ENCODE measurements around the gene RAD51C. TPM values are rescaled to one million over a fixed set of nuclear protein-coding genes. Genes with fewer than 3 reads are reported as not detected.

RAD51C gene
- total RNA-seq, 1 experiment from 2014 or later, result 15.2 TPM

DNA sequence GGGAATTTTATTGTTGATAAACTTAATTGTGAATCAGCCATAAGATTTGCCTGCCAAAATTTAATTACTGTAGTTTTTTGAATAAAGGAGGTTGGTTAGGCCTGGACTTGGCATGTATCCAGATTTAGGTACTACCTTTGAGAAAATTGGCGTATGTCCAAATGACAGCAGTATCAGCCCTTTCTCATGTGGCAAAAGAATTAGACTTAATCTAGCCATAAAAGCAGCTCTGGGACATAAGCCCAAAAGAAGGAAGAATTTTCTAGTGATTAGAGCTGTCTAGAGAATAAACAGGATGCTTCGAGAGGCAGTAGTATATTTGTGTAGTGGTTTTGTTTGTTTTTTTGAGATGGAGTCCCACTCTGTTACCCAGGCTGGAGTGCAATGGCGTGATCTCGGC is 91.0 kb downstream of the RAD51C start:
- POLR2A ChIA-PET, result no interaction called here
- Mint-ChIP-seq H3K27ac (no peak overlapping the region), H3K4me1 (0 out of 2 replicates have a peak, but pooled peaks cover 3% of the 10 kb centered on the region), H3K36me3 (no peaks in the 10 kb centered on the region), H3K4me3 (no peak overlapping the region), H3K9me3 (no peaks in the 10 kb centered on the region), H3K27me3 (ENCODE audit: low read depth) (no peaks in the 10 kb centered on the region)
- no peak for DNase-seq (ENCODE audit: low spot score)
- CTCF ChIA-PET, result no interaction called here
- TF ChIP-seq, protein P1, sequence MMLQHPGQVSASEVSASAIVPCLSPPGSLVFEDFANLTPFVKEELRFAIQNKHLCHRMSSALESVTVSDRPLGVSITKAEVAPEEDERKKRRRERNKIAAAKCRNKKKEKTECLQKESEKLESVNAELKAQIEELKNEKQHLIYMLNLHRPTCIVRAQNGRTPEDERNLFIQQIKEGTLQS (CRISPR knock-in tag; conservative IDR thresholded peaks at IDR 0.05), result no peak
- TF ChIP-seq ZNF416 (CRISPR knock-in tag; IDR thresholded peaks at IDR 0.05) (no peak), FOXP1 (CRISPR knock-in tag; IDR thresholded peaks at IDR 0.05; ENCODE audit: borderline replicate concordance) (no peak), ZNF423 (CRISPR knock-in tag; IDR thresholded peaks at IDR 0.05) (no peak), EMX1 (CRISPR knock-in tag; IDR thresholded peaks at IDR 0.05) (no peak), ZNF138 (CRISPR knock-in tag; conservative IDR thresholded peaks at IDR 0.05) (no peak), JAZF1 (CRISPR knock-in tag; IDR thresholded peaks at IDR 0.05) (no peak), ZNF263 (CRISPR knock-in tag; IDR thresholded peaks at IDR 0.05; ENCODE audit: low read depth) (no peak), ZNF396 (CRISPR knock-in tag; IDR thresholded peaks at IDR 0.05; ENCODE audit: borderline replicate concordance) (no peak)
- TF ChIP-seq, protein P2, sequence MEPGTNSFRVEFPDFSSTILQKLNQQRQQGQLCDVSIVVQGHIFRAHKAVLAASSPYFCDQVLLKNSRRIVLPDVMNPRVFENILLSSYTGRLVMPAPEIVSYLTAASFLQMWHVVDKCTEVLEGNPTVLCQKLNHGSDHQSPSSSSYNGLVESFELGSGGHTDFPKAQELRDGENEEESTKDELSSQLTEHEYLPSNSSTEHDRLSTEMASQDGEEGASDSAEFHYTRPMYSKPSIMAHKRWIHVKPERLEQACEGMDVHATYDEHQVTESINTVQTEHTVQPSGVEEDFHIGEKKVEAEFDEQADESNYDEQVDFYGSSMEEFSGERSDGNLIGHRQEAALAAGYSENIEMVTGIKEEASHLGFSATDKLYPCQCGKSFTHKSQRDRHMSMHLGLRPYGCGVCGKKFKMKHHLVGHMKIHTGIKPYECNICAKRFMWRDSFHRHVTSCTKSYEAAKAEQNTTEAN (CRISPR knock-in tag; IDR thresholded peaks at IDR 0.05), result no peak
- TF ChIP-seq, protein P3, sequence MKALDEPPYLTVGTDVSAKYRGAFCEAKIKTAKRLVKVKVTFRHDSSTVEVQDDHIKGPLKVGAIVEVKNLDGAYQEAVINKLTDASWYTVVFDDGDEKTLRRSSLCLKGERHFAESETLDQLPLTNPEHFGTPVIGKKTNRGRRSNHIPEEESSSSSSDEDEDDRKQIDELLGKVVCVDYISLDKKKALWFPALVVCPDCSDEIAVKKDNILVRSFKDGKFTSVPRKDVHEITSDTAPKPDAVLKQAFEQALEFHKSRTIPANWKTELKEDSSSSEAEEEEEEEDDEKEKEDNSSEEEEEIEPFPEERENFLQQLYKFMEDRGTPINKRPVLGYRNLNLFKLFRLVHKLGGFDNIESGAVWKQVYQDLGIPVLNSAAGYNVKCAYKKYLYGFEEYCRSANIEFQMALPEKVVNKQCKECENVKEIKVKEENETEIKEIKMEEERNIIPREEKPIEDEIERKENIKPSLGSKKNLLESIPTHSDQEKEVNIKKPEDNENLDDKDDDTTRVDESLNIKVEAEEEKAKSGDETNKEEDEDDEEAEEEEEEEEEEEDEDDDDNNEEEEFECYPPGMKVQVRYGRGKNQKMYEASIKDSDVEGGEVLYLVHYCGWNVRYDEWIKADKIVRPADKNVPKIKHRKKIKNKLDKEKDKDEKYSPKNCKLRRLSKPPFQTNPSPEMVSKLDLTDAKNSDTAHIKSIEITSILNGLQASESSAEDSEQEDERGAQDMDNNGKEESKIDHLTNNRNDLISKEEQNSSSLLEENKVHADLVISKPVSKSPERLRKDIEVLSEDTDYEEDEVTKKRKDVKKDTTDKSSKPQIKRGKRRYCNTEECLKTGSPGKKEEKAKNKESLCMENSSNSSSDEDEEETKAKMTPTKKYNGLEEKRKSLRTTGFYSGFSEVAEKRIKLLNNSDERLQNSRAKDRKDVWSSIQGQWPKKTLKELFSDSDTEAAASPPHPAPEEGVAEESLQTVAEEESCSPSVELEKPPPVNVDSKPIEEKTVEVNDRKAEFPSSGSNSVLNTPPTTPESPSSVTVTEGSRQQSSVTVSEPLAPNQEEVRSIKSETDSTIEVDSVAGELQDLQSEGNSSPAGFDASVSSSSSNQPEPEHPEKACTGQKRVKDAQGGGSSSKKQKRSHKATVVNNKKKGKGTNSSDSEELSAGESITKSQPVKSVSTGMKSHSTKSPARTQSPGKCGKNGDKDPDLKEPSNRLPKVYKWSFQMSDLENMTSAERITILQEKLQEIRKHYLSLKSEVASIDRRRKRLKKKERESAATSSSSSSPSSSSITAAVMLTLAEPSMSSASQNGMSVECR (CRISPR knock-in tag; IDR thresholded peaks at IDR 0.05; ENCODE audit: borderline replicate concordance), result no peak
- TF ChIP-seq, protein P4, sequence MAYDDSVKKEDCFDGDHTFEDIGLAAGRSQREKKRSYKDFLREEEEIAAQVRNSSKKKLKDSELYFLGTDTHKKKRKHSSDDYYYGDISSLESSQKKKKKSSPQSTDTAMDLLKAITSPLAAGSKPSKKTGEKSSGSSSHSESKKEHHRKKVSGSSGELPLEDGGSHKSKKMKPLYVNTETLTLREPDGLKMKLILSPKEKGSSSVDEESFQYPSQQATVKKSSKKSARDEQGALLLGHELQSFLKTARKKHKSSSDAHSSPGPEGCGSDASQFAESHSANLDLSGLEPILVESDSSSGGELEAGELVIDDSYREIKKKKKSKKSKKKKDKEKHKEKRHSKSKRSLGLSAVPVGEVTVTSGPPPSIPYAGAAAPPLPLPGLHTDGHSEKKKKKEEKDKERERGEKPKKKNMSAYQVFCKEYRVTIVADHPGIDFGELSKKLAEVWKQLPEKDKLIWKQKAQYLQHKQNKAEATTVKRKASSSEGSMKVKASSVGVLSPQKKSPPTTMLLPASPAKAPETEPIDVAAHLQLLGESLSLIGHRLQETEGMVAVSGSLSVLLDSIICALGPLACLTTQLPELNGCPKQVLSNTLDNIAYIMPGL (CRISPR knock-in tag; IDR thresholded peaks at IDR 0.05), result no peak
- TF ChIP-seq, protein P5, sequence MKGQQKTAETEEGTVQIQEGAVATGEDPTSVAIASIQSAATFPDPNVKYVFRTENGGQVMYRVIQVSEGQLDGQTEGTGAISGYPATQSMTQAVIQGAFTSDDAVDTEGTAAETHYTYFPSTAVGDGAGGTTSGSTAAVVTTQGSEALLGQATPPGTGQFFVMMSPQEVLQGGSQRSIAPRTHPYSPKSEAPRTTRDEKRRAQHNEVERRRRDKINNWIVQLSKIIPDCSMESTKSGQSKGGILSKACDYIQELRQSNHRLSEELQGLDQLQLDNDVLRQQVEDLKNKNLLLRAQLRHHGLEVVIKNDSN (CRISPR knock-in tag; IDR thresholded peaks at IDR 0.05), result no peak
- no peak for ATAC-seq

DNA sequence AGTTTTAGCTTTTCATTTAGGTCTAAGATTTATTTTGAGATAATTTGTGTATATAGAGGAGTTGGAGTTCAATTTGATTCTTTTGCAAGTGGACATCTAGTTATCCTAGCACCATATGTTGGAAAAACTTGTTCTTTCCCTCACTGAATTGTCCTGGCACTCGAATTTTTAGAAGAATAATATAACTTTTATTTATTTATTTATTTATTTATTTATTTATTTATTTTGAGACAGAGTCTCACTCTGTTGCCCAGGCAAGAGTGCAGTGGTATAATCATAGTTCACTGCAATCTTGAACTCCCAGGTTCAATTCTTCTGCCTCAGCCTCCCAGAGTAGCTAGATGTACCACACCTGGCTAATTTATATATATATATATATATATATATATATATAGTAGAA is 92.7 kb downstream of the RAD51C start:
- CTCF ChIA-PET, result no interaction called here
- H3K36me3 Mint-ChIP-seq, result no peaks in the 10 kb centered on the region
- no peak for TF ChIP-seq NR2C2 (CRISPR knock-in tag; IDR thresholded peaks at IDR 0.05)
- TF ChIP-seq NR3C1 (CRISPR knock-in tag; conservative IDR thresholded peaks at IDR 0.05; ENCODE audit: low read depth), result no peak
- TF ChIP-seq, protein P6, sequence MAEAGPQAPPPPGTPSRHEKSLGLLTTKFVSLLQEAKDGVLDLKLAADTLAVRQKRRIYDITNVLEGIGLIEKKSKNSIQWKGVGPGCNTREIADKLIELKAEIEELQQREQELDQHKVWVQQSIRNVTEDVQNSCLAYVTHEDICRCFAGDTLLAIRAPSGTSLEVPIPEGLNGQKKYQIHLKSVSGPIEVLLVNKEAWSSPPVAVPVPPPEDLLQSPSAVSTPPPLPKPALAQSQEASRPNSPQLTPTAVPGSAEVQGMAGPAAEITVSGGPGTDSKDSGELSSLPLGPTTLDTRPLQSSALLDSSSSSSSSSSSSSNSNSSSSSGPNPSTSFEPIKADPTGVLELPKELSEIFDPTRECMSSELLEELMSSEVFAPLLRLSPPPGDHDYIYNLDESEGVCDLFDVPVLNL (CRISPR knock-in tag; IDR thresholded peaks at IDR 0.05; ENCODE audit: borderline replicate concordance, low read depth), result no peak
- TF ChIP-seq, protein P7, sequence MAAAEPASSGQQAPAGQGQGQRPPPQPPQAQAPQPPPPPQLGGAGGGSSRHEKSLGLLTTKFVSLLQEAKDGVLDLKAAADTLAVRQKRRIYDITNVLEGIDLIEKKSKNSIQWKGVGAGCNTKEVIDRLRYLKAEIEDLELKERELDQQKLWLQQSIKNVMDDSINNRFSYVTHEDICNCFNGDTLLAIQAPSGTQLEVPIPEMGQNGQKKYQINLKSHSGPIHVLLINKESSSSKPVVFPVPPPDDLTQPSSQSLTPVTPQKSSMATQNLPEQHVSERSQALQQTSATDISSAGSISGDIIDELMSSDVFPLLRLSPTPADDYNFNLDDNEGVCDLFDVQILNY (CRISPR knock-in tag; IDR thresholded peaks at IDR 0.05), result no peak
- TF ChIP-seq, protein P8, sequence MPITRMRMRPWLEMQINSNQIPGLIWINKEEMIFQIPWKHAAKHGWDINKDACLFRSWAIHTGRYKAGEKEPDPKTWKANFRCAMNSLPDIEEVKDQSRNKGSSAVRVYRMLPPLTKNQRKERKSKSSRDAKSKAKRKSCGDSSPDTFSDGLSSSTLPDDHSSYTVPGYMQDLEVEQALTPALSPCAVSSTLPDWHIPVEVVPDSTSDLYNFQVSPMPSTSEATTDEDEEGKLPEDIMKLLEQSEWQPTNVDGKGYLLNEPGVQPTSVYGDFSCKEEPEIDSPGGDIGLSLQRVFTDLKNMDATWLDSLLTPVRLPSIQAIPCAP (CRISPR knock-in tag; IDR thresholded peaks at IDR 0.05), result no peak
- TF ChIP-seq, protein P9, sequence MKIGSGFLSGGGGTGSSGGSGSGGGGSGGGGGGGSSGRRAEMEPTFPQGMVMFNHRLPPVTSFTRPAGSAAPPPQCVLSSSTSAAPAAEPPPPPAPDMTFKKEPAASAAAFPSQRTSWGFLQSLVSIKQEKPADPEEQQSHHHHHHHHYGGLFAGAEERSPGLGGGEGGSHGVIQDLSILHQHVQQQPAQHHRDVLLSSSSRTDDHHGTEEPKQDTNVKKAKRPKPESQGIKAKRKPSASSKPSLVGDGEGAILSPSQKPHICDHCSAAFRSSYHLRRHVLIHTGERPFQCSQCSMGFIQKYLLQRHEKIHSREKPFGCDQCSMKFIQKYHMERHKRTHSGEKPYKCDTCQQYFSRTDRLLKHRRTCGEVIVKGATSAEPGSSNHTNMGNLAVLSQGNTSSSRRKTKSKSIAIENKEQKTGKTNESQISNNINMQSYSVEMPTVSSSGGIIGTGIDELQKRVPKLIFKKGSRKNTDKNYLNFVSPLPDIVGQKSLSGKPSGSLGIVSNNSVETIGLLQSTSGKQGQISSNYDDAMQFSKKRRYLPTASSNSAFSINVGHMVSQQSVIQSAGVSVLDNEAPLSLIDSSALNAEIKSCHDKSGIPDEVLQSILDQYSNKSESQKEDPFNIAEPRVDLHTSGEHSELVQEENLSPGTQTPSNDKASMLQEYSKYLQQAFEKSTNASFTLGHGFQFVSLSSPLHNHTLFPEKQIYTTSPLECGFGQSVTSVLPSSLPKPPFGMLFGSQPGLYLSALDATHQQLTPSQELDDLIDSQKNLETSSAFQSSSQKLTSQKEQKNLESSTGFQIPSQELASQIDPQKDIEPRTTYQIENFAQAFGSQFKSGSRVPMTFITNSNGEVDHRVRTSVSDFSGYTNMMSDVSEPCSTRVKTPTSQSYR (CRISPR knock-in tag; IDR thresholded peaks at IDR 0.05), result no peak
- TF ChIP-seq, protein P10, sequence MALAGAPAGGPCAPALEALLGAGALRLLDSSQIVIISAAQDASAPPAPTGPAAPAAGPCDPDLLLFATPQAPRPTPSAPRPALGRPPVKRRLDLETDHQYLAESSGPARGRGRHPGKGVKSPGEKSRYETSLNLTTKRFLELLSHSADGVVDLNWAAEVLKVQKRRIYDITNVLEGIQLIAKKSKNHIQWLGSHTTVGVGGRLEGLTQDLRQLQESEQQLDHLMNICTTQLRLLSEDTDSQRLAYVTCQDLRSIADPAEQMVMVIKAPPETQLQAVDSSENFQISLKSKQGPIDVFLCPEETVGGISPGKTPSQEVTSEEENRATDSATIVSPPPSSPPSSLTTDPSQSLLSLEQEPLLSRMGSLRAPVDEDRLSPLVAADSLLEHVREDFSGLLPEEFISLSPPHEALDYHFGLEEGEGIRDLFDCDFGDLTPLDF (CRISPR knock-in tag; IDR thresholded peaks at IDR 0.05), result no peak

More for the DNA sequence above, 92.7 kb downstream of the RAD51C start:
- Mint-ChIP-seq H3K4me3 (no peak overlapping the region), H3K4me1 (0 out of 2 replicates have a peak, but pooled peaks cover 3% of the 10 kb centered on the region), H3K27me3 (ENCODE audit: low read depth) (no peaks in the 10 kb centered on the region), H3K9me3 (no peaks in the 10 kb centered on the region), H3K27ac (no peak overlapping the region)
- ATAC-seq (no peak), DNase-seq (ENCODE audit: low spot score) (no peak)
- POLR2A ChIA-PET, result no interaction called here
